ENCODE measurements around the gene TRHDE.

DNA sequence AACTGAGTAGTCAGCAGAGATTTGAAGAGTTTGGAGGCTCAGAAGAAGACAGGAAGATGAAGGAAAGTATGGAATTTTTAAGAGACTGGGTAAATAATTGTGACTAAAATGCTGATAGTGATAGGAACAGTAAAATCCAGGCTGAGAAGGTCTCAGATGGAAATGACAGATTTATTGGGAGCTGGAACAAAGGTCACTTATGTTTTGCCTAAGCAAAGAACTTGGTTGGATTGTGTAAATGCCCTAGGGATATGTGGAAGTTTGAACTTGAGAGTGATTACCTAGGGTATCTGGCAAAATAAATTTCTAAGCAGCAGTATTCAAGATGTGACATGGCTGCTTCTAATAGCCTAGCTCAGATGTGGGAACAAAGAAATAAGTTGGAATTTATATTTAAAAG, 180.9 kb downstream of the TRHDE start:
- TF ChIP-seq, protein P1, sequence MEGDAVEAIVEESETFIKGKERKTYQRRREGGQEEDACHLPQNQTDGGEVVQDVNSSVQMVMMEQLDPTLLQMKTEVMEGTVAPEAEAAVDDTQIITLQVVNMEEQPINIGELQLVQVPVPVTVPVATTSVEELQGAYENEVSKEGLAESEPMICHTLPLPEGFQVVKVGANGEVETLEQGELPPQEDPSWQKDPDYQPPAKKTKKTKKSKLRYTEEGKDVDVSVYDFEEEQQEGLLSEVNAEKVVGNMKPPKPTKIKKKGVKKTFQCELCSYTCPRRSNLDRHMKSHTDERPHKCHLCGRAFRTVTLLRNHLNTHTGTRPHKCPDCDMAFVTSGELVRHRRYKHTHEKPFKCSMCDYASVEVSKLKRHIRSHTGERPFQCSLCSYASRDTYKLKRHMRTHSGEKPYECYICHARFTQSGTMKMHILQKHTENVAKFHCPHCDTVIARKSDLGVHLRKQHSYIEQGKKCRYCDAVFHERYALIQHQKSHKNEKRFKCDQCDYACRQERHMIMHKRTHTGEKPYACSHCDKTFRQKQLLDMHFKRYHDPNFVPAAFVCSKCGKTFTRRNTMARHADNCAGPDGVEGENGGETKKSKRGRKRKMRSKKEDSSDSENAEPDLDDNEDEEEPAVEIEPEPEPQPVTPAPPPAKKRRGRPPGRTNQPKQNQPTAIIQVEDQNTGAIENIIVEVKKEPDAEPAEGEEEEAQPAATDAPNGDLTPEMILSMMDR (IDR thresholded peaks at IDR 0.05): no peak
- TF ChIP-seq, protein P2, sequence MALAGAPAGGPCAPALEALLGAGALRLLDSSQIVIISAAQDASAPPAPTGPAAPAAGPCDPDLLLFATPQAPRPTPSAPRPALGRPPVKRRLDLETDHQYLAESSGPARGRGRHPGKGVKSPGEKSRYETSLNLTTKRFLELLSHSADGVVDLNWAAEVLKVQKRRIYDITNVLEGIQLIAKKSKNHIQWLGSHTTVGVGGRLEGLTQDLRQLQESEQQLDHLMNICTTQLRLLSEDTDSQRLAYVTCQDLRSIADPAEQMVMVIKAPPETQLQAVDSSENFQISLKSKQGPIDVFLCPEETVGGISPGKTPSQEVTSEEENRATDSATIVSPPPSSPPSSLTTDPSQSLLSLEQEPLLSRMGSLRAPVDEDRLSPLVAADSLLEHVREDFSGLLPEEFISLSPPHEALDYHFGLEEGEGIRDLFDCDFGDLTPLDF (CRISPR knock-in tag; IDR thresholded peaks at IDR 0.05): no peak
- TF ChIP-seq CREB1 (CRISPR knock-in tag; IDR thresholded peaks at IDR 0.05) (no peak), CBFB (CRISPR knock-in tag; IDR thresholded peaks at IDR 0.05; ENCODE audit: low read depth) (no peak), SP1 (CRISPR knock-in tag; conservative IDR thresholded peaks at IDR 0.05) (no peak), JUN (CRISPR knock-in tag; IDR thresholded peaks at IDR 0.05) (no peak), TEAD1 (CRISPR knock-in tag; IDR thresholded peaks at IDR 0.05) (no peak), ETV6 (CRISPR knock-in tag; IDR thresholded peaks at IDR 0.05) (no peak)
- TF ChIP-seq, protein P3, sequence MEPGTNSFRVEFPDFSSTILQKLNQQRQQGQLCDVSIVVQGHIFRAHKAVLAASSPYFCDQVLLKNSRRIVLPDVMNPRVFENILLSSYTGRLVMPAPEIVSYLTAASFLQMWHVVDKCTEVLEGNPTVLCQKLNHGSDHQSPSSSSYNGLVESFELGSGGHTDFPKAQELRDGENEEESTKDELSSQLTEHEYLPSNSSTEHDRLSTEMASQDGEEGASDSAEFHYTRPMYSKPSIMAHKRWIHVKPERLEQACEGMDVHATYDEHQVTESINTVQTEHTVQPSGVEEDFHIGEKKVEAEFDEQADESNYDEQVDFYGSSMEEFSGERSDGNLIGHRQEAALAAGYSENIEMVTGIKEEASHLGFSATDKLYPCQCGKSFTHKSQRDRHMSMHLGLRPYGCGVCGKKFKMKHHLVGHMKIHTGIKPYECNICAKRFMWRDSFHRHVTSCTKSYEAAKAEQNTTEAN (CRISPR knock-in tag; IDR thresholded peaks at IDR 0.05): no peak
- TF ChIP-seq, protein P4, sequence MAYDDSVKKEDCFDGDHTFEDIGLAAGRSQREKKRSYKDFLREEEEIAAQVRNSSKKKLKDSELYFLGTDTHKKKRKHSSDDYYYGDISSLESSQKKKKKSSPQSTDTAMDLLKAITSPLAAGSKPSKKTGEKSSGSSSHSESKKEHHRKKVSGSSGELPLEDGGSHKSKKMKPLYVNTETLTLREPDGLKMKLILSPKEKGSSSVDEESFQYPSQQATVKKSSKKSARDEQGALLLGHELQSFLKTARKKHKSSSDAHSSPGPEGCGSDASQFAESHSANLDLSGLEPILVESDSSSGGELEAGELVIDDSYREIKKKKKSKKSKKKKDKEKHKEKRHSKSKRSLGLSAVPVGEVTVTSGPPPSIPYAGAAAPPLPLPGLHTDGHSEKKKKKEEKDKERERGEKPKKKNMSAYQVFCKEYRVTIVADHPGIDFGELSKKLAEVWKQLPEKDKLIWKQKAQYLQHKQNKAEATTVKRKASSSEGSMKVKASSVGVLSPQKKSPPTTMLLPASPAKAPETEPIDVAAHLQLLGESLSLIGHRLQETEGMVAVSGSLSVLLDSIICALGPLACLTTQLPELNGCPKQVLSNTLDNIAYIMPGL (CRISPR knock-in tag; IDR thresholded peaks at IDR 0.05): no peak
- TF ChIP-seq, protein P5, sequence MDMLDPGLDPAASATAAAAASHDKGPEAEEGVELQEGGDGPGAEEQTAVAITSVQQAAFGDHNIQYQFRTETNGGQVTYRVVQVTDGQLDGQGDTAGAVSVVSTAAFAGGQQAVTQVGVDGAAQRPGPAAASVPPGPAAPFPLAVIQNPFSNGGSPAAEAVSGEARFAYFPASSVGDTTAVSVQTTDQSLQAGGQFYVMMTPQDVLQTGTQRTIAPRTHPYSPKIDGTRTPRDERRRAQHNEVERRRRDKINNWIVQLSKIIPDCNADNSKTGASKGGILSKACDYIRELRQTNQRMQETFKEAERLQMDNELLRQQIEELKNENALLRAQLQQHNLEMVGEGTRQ (CRISPR knock-in tag; IDR thresholded peaks at IDR 0.05): no peak
